Measurements from ENCODE around the gene CYTIP.
"Not testable (repeated sequence)": the region's sequence is repeated elsewhere in the genome, so short reads cannot be mapped to it uniquely, and the experiment has no call there.

Gene CYTIP

DNA sequence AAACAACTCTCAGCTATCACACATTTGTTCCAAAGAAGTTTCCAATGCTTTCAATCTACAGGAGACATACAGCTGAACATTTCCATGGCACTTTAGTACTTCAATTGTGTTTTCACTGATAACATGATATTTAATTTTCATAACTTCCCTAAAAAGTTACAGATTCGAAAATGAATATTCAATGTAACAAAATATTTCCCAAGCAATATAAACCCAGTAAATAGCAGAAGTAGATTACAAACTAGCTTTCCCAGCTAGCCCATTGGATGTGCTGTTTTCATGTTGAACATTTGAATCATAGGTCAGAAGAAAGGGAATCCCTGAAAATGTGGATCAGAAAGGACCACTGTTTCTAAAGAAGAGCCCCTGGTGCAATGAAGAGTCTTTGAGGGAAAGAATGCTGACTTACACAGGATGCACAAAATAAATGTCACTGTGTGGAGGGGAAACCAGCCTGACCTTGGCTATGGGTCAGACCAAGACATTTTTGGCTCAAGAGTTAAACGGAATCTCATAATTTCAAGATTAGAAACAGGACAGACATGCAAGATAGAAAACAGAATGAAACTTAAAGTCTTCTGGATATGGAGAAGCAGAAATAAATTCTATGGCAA is 22.5 kb downstream of the CYTIP start:
- peak; percentile 90 for DNase-seq

DNA sequence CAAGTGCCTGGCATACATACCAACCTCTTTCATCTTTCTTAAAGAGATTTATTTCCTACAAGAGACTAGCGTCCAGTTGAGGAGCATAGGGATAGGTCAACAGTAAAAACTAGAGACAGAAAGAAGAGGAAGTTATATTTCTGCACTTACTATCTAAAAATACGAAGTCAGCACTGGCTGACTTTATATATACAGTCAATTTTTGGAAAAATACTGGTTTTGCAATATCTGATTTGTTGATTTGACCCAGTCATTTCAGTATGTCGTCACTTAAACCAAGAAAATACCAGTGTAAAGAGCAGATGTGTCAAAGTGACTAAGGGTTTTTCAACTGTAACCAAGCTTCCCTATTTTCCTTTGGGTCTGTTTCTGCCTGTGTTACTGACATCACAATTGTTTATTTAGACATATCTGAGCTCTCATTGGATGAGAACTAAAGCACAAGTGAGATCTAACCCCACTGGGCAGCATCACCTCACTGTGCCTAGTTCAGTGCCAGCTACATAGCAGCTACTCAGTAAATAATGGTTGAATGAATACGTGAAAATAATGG is 23.0 kb downstream of the CYTIP start:
- peak; percentile 96 for DNase-seq

DNA sequence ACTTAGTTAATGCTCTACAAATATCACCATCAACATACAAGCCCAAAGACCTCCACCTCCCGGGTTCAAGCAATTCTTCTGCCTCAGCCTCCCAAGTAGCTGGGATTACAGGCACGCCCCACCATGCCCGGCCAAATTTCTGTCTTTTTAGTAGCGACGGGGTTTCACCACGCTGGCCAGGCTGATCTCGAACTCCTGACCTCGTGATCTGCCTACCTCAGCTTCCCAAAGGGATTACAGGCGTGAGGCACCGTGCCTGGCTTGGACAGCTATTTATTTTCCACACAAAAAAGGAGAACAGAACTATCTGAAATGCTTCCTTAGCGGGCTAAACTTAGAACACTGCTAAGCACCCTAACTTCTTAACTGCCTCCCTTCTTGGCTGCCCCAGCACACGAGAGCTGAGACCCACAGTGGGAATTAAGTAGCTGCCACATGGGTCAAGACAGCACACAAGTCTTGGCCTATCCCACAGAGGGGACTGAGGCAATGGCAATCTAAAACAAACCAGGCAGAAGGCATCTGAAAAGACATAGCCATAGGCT is 24.8 kb downstream of the CYTIP start:
- DNase-seq = no peak

DNA sequence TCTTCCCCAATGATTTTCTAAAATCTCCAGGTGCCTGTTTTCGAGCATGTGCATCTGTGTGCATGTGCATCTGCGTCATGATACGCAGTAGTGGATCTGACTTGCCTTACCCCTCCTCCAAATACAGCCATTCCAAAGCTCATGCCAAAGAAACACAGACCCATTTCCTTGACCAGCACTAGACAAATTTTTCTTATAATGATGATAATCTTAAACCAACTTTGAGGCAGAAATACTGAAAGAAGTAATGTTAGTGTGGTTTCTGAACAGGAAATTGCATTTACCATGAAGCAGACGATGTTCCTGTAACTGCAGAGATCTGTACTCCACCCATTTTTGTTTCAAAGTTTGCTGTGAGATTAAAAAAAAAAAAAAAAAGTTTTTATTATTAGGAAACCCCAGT is 25.6 kb downstream of the CYTIP start:
- DNase-seq = peak; percentile 55

DNA sequence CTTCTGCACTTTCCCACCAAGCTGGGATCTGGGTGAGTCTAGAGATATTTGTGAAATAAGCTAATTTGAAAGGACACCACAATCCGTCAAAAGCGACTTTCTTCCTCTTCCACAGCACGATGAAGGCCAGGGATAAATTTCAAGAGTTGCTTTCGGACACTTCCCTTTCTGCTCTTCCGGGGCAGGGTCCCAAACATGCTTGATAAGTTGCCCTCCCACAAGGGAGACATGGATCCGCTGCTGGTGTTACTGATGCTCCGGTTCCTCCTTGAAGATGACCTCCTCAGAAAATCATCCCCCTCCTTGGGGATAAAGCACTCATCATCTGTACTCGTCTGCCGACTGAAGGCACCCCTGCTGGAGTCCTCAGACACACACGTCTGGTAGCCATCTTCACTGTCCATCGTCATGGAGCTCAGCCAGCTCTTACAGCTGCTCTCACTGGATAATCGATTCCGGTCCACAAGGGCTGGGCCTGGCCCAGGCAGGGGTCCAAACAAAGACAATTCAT is 28.2 kb downstream of the CYTIP start:
- DNase-seq = peak; percentile 70

DNA sequence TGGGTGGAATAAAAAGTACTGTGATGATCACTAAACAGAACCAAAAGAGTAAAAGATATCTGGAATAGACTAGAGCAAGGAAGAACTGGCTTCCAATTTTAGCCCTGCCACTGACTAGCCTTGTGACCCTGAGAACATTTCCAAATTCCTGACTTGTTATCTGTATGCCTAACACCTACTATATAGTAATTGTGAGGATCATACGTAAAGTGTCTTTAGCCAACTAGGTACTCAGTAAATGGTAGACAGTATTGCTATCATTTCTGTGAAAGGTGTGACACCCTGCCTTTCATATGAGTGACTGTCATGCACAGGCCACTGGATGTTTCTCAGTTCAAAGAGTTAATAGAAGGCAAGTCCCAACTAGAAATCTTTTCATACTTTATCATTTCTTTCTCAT is 29.8 kb downstream of the CYTIP start:
- no peak for DNase-seq

DNA sequence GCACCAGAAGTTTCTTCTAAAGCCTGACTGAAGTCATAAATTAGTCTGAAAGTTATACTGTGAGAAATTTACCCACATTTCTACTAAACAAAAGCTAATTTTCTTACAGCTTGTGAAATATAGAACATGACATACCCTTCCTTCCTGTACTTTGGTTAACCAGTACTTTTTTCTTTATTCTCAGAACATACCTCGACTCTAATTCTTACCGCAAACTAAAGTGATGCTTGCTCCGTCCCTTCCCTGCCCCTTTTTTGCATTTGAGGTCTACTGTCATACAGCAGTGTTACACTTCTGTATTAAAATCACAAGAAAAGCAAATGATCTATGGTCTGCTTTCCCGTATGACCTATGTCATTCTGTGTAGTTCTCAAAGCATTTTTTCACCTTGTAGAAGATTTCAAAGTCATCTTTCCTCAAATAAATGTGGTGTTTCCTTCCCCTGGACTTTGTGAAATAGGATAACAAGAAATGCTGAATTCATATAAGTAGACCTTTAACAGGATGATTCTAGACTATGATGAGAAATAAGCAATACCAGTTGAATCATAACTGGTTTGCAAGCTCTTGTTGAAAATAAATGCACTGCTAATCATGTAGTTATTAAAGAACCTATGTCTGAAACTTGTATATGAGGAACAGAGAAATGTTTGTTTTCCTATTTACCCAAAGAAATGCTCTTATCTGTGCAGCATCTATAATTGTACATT is 30.4 kb downstream of the CYTIP start:
- DNase-seq = peak; percentile 41

DNA sequence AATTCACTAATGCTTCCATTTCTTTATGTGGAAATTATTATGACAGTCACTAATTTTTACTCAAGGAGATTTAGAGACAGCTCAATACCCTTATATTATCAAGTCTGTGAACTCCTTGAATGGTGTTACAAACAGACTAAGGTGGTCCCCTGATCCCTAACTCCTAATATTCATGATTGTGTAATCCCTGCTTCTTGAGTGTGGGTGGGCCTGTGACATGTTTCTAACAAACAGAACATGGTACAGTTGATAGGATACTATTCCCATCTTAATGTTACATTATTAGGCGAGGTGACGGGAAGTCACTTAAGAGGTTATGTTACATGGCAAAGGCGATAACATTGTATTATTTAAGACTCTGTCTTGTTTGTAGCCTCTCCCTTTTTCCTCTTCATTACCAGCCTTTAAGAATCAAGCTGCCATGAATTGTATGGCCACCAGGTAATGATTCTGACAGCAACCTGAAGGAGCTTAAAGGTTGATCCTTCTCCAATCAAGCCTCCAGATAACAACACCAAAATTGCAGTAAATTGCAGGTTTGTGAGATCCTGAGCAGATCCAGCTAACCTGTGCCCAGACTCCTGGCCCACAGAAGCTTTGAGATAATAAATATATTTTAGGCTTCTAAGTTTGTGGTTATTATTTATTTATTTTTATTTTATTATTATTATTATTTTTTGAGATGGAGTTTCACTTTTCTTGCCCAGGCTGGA is 32.1 kb downstream of the CYTIP start:
- no peak for DNase-seq

DNA sequence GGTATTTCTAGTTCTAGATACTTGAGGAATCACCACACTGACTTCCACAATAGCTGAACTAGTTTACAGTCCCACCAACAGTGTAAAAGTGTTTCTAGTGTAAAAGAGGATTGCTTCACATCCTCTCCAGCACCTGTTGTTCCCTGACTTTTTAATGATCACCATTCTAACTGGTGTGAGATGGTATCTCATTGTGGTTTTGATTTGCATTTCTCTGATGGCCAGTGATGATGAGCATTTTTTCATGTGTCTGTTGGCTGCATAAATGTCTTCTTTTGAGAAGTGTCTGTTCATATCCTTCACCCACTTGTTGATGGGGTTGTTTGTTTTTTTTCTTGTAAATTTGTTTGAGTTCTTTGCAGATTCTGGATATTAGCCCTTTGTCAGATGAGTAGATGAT is 38.5 kb downstream of the CYTIP start:
- not testable (repeated sequence) for DNase-seq

DNA sequence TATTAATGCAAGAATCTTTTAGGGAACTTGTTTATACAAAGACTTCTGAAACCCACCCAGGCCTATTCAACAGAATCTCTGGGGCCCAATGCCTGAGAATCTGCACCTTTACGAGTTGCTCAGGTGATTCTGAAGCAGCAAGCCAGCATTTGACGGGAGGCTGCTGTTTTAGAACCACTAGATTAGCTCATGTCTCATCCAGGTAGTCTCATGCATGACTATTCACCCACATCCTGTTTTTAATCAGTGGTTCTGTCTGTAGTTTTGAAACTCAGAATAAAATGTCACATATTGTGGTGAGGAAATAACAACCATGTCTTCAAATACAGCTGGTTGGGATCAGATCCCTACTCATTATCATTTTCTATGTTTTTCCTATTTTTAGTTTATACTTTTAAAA is 39.5 kb downstream of the CYTIP start:
- DNase-seq = peak; percentile 14

DNA sequence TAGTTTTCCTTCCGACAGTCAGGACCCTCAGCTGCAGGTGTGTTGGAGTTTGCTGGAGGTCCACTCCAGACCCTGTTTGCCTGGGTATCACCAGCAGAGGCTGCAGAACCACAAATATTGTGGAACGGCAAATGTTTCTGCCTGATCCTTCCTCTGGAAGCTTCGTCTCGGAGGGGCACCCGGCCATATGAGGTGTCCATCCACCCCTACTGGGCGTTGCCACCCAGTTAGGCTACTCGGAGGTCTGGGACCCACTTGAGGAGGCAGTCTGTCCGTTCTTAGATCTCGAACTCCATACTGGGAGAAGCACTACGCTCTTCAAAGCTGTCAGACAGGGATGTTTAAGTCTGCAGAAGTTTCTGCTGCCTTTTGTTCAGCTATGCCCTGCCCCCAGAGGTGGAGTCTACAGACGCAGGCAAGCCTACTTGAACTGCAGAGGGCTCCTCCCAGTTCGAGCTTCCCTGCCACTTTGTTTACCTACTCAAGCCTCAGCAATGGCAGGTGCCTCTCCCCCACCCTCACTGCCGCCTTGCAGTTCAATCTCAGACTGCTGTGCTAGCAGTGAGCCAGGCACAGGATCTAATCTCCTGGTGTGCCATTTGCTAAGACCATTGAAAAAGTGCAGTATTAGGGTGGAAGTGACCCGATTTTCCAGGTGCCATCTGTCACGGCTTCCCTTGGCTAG is 40.9 kb downstream of the CYTIP start:
- DNase-seq = not testable (repeated sequence)

DNA sequence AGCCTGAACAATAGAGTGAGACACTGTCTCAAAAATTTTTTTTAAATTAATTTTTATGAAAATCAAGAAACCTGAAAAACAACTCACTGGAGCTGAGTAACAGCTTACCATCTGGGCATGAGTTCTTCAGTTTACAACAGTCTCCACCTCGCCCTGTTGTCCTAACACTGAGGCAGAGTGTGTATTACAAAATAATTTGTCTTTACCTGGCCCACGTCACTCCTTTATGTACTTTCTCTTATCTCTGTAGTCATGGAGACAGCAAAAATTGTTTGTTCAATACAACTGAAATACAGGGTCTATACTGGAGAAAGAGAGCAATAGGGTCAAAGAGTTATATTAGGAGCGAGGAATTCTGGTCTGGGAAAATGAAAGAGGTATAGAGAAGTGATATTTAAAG is 48.1 kb downstream of the CYTIP start:
- DNase-seq = no peak

DNA sequence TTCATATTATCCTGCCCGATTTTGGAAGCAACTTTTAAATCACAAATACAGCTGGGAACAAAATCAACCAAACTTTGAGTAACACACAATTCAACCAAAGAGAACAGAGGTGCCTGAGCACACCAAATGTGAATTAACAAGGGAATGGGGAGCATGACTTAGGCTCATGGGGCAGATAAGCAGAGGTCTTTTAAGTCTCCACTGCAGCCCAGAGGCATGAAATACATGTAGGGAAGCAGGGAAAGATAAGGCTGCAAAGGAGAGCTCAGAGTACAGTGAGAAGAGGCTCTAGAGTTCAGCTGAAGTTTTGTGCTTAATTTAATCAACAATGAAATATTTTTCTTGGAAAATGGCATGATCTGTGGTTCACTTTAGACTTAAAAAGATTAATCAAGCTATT is 49.0 kb downstream of the CYTIP start:
- no peak for DNase-seq

DNA sequence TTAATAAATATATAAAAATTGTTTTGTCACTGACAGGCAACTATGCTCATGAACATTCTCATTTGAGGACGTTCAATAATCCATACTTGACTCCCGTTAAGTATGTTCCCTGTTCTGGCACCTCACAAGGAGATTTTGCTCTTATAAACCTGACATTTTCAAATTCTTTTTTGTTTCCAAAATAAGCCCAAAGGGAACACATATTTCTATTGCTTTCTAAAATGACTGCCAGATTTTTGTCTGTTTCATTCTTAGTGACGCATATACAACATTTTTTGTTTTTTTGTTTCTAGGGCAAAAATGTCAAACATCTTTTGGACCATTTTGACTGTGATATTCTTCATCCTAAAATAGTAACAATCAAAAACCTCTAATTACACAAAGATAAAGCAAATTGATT is 50.5 kb downstream of the CYTIP start:
- no peak for DNase-seq

DNA sequence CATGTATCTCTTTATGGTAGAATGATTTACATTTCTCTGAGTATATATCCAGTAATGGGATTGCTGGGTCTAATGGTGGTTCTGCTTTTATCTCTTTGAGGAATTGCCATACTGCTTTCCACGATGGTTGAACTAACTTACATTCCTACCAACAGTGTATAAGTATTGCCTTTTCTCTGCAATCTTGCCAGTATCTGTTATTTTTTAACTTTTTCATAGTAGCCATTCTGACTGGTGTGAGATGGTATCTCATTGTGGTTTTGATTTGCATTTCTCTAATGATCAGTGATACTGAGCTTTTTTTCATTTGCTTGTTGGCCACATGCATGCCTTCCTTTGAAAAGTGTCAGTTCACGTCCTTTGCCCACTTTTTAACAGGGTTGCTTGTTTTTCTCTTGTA is 55.1 kb downstream of the CYTIP start:
- DNase-seq = no peak

DNA sequence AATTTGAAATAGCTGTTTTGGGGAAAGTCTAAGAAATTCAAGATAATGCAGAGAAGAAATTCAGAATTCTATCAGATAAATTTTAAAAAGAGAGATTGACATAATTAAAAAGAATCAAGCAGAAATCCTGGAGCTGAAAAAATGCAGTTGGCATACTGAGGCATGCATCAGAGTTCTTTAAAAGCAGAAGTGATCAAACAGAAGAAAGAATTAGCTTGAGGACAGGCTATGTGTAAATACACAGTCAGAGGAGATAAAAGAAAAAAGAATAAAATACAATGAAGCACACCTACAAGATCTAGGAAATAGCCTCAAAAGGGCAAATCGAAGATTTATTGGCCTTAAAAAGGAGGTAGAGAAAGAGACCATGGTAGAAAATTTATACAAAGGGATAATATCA is 57.1 kb downstream of the CYTIP start:
- no peak for DNase-seq

DNA sequence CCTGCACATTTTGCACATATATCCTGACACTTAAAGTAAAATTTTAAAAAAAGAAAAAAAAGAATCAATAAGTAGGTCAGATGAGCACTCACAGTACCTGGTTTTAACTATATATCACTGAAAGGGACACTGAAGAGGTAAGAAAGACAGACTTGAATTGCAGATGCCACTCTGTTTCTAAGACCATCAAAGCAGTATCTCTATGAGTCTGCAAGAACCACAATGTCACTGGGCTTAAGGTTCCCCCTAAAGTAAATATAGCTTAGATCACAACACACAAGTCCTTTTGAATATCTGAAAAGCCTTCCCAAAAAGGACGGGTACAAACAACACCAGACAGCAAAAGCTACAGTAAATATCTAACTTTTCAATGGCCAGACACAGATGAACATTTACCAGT is 57.6 kb downstream of the CYTIP start:
- no peak for DNase-seq

DNA sequence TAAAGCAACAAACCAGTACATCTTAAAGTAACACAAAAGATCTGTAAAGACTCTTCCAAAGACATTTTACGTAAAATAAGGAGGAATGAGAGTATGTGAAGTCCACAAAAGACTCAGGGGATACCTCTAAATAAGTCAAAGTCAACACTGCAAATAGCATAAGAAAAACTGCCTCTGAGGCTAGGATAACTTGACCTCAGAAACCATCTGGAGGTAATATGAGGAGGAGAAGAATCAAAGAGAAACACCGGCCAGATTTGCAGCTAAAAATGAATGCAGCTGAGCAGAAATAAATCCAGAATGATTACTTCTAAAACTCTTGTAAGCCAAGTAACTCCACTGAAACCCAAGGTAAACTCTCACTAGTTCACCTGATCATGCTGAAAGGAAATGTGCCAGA is 66.0 kb downstream of the CYTIP start:
- no peak for DNase-seq

DNA sequence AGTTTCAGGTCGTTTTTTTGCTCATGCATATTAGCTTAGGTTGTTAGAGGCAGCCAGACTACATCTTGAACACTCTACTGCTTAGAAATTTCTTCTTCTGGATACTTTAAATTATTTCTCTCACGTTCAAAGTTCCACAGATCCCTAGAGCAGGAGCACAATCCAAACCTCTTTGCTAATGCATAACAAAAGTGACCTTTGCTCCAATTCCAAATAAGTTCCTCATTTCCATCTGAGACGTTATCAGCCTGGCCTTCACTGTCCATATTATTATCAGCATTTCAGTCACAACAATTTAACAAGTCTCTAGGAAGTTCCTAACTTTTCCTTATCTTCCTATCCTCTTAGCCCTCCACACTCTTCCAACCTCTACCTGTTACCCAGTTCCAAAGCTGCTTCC is 67.8 kb downstream of the CYTIP start:
- no peak for DNase-seq

DNA sequence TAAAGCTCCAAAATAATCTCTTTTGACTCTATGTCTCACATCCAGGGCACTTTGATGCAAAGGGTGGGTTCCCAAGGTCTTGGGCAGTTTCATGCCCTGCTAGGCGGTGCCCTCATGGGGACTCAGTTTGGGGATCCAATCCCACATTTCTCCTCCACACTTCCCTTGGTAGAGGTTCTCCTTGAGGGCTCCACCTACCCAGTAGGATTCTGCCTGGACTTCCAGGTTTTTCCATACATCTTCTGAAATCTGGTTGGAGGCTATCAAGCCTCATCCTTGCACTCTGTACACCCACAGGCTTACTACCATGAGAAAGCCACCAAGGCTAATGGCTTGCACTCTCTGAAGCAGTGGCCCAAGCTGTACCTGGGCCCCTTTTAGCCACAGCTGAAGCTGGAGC is 68.5 kb downstream of the CYTIP start:
- no peak for DNase-seq

DNA sequence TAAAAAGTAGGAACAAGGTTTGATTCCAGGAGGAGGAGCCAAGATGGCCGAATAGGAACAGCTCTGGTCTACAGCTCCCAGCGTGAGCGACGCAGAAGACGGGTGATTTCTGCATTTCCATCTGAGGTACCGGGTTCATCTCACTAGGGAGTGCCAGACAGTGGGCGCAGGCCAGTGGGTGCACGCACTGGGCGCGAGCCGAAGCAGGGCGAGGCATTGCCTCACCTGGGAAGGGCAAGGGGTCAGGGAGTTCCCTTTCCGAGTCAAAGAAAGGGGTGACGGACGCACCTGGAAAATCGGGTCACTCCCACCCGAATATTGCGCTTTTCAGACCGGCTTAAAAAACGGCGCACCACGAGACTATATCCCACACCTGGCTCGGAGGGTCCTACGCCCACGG is 75.4 kb downstream of the CYTIP start:
- DNase-seq = not testable (repeated sequence)

DNA sequence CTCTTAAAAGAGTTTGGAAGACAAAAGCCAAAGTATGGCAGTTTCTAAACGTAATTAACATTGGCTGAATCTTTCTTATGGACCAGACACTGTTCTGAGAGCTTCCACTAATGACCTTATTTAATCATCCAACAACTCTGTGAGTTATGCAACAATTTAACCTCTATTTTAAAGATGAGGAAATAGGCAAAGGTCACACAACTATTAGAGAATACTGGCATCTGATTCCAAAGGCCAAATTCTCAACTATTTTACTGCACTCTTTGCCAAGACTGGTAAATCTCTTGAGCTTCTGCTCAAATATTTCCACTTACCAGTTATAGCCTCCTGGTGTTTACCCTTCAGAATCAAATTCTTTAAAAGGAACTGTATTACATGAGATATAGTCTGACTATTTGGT is 76.2 kb downstream of the CYTIP start:
- DNase-seq = peak; percentile 21

Measured in suppressor macrophage treated with lipopolysaccharide for 4 hours (primary cell).